Central memory CD4-positive, alpha-beta T cell (primary cell): ENCODE data around the gene LSAMP.
"Not testable (repeated sequence)": the region's sequence is repeated elsewhere in the genome, so short reads cannot be mapped to it uniquely, and the experiment has no call there.

ENCODE experiments used
- DNase-seq: peaks from one replicate; pipeline ENCODE4 v3.0.0; 2022

Gene LSAMP

DNA sequence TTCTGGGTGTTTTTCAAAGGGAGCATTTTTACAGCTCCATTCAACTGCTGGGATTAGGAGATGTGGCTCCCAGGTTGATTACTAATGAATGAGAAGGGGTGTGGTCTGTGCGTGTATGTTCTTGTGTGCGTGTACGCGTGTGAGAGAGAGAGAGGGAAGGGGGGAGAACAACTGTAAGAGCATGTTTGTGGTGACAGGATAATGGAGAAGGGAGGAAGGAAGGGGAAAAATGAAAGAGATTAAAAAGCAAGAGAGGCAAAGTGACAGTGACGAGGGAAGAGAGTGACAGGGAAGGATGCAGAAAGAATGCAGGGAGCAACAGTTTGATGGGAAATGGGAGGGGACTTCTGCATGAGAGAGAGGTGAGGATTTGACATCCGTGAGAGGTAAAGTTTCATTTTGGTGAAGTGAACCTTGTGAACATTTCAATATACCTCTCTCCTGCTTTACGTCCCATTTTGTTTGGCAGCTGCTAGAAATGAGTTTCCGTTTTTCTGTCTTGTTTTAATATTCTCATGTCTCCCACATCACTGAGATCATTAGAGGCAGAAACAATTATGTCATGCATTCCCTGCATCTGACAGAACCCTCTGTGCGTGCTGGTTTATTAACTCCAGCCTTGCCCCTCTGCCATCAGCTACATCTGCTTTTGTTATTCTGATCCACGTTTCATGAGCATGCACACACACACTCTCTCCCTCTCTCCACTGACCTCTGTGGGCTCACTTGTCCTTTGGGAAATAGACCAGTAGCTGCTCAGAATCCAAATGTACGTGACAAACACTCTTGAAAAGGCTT, 660.3 kb downstream of the LSAMP start:
- DNase-seq: no peak

DNA sequence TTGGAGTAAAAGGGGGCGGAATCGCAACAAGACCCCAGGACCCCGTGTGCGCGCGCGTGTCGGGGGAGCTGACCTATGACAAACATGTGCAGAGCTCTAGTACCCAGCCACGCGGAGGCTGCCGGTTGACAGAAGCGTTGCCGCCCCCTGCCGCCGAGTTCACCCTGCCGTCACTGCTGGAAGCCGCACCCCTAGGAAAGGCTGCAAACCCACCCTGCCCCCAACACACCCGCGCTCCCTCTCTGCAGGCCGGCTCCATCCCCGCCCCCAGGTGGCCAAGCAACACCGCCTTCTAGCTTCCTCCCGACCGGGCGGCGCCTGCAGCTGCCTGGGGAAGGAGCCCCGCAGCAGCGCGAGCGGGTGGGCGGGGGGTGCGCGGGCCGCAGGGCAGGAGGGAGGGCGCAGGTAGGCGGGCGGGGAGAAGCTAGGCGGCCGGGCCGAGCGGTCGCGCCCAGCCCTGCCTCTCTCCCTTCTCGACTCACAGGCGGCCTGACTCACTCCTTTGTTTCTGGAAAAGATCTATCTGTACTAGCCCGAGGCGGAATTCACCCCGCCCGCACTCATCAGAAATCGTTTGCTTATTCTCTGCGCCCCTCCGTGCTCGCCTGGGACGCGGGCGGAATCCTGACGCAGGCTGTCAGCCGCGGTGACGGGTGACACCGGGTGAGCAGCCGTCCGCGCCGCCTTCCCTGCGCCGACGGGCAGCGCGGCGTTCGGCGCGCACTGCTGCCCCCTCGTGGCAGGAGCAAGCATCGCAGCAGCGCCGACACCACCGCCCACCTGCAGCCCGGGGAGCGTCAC, 661.1 kb downstream of the LSAMP start:
- DNase-seq: peak; percentile 93

DNA sequence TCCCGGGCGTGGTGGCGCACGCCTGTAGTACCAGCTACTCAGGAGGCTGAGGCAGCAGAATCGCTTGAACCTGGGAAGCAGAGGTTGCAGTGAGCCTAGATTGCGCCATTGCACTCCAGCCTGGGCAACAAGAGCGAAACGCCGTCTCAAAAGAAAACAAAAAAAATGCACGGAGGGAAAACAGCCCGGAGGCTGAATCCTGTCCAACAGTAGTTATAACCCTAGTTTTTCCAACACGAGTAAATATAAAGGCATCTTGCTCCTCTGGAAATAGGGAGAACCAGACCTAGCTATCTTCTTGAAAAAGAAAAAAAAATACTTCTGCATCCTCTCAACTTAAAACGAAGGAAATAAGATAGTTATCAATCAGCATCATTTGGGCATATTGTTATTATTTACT, 661.9 kb downstream of the LSAMP start:
- DNase-seq: not testable (repeated sequence)

DNA sequence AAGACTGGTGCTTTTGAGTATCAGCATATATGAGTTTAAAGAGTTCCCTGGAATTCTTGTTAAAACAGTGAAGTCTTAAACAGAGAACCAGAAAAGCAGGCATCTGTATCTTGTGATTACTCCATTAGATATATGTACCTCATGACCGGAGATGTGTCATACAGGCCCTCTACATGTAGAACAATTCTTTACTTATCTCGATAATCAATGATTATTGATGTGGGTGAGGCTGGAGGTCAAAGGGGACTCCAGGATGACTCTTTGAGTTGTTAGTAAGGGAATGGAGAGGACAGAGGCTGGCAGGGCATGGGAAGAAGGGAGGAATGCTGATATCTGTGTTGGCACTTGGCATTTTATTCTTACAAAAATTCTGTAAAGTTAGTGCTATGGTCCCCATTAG, 666.3 kb downstream of the LSAMP start:
- no peak for DNase-seq

DNA sequence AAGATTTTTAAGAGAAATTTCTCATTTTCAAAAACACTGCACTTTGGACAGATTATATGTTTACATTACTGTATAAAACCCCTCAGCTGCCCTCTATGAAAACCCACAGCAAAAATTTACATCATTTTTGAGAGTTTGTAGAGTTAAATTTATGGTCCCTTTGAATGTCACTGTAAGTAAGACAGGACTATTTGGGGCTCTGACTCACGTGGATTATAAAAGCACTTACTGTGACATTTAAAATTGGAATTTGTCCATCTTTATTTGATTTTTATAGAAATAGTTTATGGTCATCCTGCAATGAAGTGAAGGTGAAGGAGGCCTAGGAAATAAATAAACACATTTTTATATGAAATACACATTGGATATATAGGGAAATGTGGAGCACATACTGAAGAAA, 672.3 kb downstream of the LSAMP start:
- DNase-seq: no peak

DNA sequence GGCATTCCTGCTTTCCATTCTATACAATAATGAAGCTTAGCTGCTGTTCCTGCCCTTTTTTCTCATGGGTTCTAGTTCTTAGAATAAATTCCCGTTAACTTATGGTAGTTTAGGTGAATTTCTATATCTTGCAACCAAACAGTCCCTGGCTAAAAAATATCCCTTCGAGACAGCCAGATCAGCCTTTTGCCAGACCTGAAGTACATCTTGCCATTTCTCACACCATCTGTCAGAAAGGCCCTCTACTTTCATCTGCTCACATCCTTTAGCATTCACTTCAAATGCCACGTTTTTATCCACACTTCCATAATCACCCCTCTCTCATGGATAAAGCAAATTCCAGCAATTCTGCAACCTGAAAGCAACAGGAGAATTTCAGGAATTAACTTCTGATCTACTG, 676.6 kb downstream of the LSAMP start:
- no peak for DNase-seq

DNA sequence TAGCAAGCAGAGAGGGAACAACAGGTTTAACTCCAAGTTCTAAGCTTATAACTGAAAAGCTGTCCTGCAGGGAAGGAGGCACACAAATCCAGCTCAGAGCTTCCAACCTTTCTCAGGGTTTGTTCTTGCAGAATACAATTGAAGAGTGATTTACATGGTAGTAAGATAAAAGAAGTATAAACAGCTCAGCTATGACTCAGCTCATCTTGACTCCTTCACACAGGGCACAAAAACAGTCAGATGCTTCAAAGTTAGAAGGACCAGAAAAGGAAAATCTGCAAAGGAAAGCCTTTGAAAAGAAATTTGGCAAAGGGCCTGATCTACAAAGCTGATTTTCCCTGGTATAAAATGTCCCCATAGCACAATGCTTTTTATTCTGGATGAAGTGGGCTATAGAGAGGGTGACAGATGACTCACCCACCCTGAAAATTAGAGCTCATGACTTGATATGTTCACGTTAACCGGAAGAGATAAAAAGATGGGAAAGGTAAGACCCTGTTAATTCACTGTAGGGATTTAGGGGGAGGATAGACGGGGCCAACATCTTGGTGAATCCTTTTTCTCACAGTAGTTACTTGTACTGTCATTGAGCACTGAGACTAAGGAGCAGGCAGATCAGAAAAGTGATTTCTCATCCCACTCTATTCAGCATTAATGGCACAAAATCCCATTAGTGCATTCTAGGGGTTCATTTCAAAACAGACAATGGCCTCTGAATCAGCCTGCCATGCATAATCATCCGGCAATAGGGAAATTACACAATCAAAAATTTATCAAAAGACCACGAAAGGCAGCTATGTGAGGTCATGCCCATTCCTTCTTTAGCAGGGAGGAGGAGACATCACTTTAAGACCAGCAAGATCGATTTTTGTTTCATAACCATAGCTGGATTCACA, 678.5 kb downstream of the LSAMP start:
- DNase-seq: no peak

DNA sequence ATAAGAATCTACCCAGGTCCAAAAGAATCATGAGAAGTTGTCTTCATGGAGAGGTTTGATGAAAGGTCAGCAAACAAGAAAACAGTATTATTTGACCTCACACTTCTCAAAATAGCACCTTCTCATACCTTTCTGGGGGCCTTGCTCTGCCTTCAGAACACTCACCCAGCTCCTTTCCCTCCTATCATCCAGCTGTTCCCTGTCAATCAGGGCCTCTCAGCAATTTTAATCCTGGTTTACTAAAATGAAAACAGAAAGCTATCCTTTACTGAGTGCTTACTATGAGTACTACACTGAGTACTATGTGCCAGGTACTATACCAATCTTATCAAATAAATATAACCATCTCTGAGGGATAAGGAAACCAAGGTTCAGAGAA, 683.4 kb downstream of the LSAMP start:
- no peak for DNase-seq

DNA sequence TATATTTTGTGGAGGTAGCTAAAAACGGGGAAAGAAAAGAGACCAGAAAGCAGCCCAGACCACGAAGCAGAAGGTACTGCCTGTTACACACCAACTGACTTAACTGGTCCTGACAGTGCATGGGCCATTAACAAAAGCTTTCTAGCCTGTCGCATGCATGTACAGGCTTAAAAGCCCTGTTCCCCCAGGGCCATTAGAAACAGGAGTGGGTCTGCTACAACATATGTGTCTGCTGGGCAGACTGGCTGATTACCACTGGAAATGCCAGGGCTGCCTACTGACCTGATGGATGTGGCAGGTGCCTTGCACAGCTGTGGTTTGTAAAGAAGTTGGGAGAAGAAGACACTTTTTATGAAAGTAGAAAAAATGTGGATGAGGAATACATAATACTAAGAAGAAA, 684.6 kb downstream of the LSAMP start:
- DNase-seq: no peak

GRCh38 chr3:115758076-115758763, 687.1 kb downstream of the LSAMP start:
- no peak for DNase-seq

GRCh38 chr3:115752978-115753377, 692.3 kb downstream of the LSAMP start:
- not testable (repeated sequence) for DNase-seq
